ENCODE measurements around the gene ECT2.

DNA sequence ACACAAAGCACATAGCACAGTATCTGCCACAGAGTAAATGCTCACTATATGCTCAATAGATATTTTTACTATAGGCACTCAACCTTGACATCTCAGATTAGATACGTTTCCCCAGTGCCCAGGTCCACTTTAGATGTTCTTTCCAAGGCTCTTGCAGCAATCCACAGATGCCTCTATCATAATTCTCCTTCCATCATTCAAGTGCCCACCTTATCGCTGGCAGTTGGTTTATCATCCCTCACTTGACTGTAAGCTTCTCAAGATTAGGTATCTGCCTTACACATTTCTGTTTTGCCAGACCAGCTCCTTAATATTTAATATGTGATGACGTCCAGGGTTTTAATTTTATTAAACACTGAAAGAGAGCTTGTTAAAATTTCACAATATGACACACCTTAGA lies 48.3 kb upstream of the ECT2 start:
- TF ChIP-seq EZH2 (IDR thresholded peaks at IDR 0.05; ENCODE audit: borderline replicate concordance, low read length) (no peak), CTCF (IDR thresholded peaks at IDR 0.05; ENCODE audit: low read length) (no peak)

Measured in OCI-LY1 (cell line).